Activated B cell treated with CpG ODN at 0.5 μM for 24 hours (primary cell): ENCODE measurements around the gene GATA6. TPM values are rescaled to one million over a fixed set of nuclear protein-coding genes. Genes with fewer than 3 reads are reported as not detected.

ENCODE experiments used
- ATAC-seq: fragments of 200-7000 bp; cut with Tn5 transposase; one replicate; pipeline ENCODE4 v1.10.0; 2021; ENCODE audit warnings: low read depth, mild to moderate bottlenecking, moderate library complexity
- CTCF ChIA-PET: fragments of 350-600 bp; sonication (Branson Sonifier 250); formaldehyde crosslinking; loops from one replicate; lab custom pipeline; 2021; ENCODE audit warnings: antibody characterized with exemption; lab: Charles Lee
- POLR2A ChIA-PET: fragments of 350-600 bp; sonication (Branson Sonifier 250); formaldehyde crosslinking; loops from one replicate; lab custom pipeline; 2021; ENCODE audit warnings: antibody characterized with exemption; lab: Charles Lee
- DNase-seq: peaks from one replicate; pipeline ENCODE4 v3.0.0; 2022
- H3K27ac Mint-ChIP-seq: one replicate; pipeline ENCODE4 v1.8.0; 2020; ENCODE audit warnings: mixed read lengths
- H3K27me3 Mint-ChIP-seq: one replicate; pipeline ENCODE4 v1.8.0; 2021; ENCODE audit warnings: mixed read lengths
- H3K36me3 Mint-ChIP-seq: one replicate; pipeline ENCODE4 v1.8.0; 2021; ENCODE audit warnings: low read depth, mixed read lengths
- H3K4me1 Mint-ChIP-seq: one replicate; pipeline ENCODE4 v1.8.0; 2021; ENCODE audit warnings: mixed read lengths
- H3K4me3 Mint-ChIP-seq: one replicate; pipeline ENCODE4 v1.8.0; 2020; ENCODE audit warnings: mild to moderate bottlenecking, mixed read lengths
- H3K9me3 Mint-ChIP-seq: one replicate; pipeline ENCODE4 v1.8.0; 2020; ENCODE audit warnings: mixed read lengths
- intact Hi-C: fragments of 100-400 bp; cut with micrococcal nuclease; formaldehyde crosslinking; loops from one replicate; pipeline ENCODE4 v1.15.1; 2024
- total RNA-seq: library from RNA; stranded (reverse); gene quantifications from 2 replicates; pipeline ENCODE4 v1.2.3, GENCODE V29; 2022
- TF ChIP-seq, protein P1 (sequence below): fragments of 200-600 bp; IDR thresholded peaks from one replicate; pipeline ENCODE4 v1.8.0; 2022; ENCODE audit warnings: antibody characterized with exemption, mild to moderate bottlenecking

GATA6 gene
- total RNA-seq, 1 donor from 2014 or later = not detected

DNA sequence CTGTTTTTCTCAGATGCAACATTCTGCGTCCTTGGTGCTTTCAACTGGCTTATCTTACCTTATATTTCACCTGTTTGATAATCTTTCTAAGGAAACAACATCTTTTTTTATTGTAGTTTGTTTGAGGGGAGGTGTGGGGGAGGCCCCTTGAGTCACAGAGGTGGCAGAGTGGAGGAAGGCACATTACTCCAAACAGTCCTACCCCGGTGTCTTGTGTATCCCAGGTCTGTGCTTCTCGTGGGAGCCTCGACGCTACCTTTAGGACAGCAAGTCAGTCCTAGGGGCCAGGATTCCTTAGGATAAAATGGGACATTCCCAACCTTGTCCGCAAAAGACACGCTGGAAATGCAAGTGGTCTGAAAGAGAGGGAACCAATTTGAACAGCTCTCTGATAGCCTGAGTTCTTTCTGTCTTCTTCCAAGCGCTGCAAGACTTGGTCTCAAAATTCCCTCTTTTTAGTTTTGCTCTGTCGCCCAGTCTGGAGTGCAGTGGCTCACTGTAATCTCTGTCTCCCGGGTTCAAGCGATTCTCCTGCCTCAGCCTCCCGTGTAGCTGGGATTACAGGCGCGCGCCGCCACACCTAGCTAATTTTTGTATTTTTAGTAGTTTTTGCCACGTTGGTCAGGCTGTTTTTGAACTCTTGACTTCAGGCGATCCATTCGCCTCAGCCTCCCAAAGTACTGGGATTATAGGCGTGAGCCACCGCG, 4.0 kb downstream of the GATA6 start:
- H3K4me1 Mint-ChIP-seq = peaks cover 19% of the 10 kb centered on the region
- no peak for ATAC-seq
- intact Hi-C loops = no loop called here
- POLR2A ChIA-PET = no interaction called here
- H3K9me3 Mint-ChIP-seq = no peaks in the 10 kb centered on the region
- H3K27me3 Mint-ChIP-seq = peaks cover 53% of the 10 kb centered on the region
- TF ChIP-seq, protein P1, sequence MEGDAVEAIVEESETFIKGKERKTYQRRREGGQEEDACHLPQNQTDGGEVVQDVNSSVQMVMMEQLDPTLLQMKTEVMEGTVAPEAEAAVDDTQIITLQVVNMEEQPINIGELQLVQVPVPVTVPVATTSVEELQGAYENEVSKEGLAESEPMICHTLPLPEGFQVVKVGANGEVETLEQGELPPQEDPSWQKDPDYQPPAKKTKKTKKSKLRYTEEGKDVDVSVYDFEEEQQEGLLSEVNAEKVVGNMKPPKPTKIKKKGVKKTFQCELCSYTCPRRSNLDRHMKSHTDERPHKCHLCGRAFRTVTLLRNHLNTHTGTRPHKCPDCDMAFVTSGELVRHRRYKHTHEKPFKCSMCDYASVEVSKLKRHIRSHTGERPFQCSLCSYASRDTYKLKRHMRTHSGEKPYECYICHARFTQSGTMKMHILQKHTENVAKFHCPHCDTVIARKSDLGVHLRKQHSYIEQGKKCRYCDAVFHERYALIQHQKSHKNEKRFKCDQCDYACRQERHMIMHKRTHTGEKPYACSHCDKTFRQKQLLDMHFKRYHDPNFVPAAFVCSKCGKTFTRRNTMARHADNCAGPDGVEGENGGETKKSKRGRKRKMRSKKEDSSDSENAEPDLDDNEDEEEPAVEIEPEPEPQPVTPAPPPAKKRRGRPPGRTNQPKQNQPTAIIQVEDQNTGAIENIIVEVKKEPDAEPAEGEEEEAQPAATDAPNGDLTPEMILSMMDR = no peak
- no peak overlapping the region for H3K4me3 Mint-ChIP-seq
- CTCF ChIA-PET = no interaction called here
- no peak overlapping the region for H3K27ac Mint-ChIP-seq
- H3K36me3 Mint-ChIP-seq = no peaks in the 10 kb centered on the region
- DNase-seq = no peak

DNA sequence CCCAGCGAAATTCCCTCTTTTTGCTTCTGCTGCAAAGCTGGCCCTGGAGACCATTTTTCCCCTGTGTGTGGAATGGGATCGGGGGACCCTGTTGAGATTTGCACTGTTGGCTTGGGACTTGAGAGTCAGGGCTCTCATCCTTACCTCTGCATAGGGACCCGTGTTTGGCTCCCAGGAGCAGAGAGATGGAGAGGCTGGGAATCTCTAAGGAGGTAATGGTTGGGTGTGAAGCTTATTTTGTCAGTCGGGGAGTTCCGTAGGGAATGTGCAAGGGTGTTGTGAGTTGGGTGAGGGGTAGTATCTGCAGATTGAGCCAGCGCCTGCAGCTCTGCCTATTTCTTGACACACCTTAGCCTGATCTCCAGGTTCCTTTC, 4.5 kb downstream of the GATA6 start:
- ATAC-seq = no peak
- TF ChIP-seq, protein P1 = no peak
- peaks cover 15% of the 10 kb centered on the region for H3K4me1 Mint-ChIP-seq
- H3K4me3 Mint-ChIP-seq = no peak overlapping the region
- no peaks in the 10 kb centered on the region for H3K9me3 Mint-ChIP-seq
- H3K27me3 Mint-ChIP-seq = peaks cover 49% of the 10 kb centered on the region
- POLR2A ChIA-PET = no interaction called here
- CTCF ChIA-PET = no interaction called here
- no peaks in the 10 kb centered on the region for H3K36me3 Mint-ChIP-seq
- no peak overlapping the region for H3K27ac Mint-ChIP-seq
- no peak for DNase-seq
- intact Hi-C loops = no loop called here

DNA sequence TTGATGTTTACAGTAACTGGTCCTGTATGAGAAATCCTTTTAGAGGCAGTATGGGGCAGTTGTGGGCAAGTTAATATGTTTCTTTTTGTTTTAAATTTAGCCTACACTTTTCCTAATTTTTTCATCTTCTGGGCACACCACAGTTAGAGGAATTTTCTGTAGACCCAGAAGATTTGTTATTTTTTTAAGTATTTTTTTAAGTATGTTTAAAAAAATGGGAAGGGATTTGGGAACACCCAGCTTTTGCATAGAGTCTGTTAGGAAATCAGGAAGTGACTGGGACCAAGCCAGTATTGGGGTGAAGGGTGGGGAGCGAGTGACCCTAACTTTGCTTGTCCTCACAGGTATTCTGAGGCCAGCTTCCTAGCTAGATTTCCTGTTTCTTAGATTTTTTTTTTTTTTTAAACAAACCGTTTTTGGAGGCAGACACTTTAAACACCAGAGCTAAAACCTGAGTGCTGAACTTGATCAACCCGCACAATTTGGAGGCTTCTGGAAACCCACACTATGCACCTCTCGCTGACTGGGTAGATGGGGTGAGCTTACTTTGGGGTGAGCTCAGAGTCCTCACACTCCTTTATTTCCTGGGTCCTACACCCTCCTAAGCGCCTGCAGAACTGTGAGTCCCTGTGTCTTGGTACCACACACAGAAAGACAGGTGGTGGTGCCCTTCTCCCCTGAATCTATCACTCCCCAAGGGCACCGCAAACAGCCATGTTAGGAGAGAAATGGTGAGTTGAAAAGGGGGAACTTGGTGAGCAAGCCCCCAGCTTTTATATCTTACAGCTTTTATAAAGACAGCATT, 5.2 kb downstream of the GATA6 start:
- Mint-ChIP-seq H3K4me3 (no peak overlapping the region), H3K27me3 (peaks cover 49% of the 10 kb centered on the region), H3K4me1 (peaks cover 12% of the 10 kb centered on the region), H3K9me3 (no peaks in the 10 kb centered on the region), H3K36me3 (no peaks in the 10 kb centered on the region), H3K27ac (no peak overlapping the region)
- DNase-seq (no peak), ATAC-seq (no peak)
- intact Hi-C loops = no loop called here
- ChIA-PET POLR2A (no interaction called here), CTCF (no interaction called here)
- TF ChIP-seq, protein P1 = no peak

DNA sequence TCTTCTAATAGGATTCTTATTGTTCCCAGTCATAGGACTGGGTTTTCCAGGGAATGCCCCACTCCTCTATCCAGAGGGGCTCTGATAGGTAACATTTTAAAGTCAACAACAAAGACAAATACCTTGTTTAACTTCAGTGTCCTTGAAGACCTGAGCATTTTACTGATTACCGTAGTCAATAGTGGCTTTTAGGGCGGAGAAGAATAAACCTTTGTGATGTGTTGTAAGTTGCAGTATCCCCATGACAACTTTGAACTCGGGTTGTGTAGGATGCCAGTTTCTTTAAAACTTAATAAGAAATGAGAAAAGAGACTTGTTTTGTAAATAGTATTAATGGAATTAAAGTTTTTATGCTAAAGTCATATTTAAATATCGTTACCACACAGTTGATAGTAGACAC, 6.0 kb downstream of the GATA6 start:
- DNase-seq = no peak
- Mint-ChIP-seq H3K27me3 (peaks cover 47% of the 10 kb centered on the region), H3K9me3 (no peaks in the 10 kb centered on the region), H3K36me3 (no peaks in the 10 kb centered on the region), H3K4me1 (peaks cover 6% of the 10 kb centered on the region), H3K27ac (no peak overlapping the region), H3K4me3 (no peak overlapping the region)
- ChIA-PET POLR2A (no interaction called here), CTCF (no interaction called here)
- intact Hi-C loops = no loop called here
- TF ChIP-seq, protein P1 = no peak
- no peak for ATAC-seq
